OCI-LY7 (cell line): Measurements from ENCODE around the gene PRPF39. TPM values are rescaled to one million over a fixed set of nuclear protein-coding genes. Genes with fewer than 3 reads are reported as not detected.

Source experiments
- BruUV-seq: library from RNA; stranded (reverse); fragments of 400-500 nt; replicated peaks from 2 replicates; lab custom pipeline; 2021; lab: Mats Ljungman, UMichigan
- CTCF ChIA-PET: fragments of 300-600 bp; sonication (Branson Sonifier 250); formaldehyde crosslinking; loops from one replicate; lab custom pipeline; 2022; ENCODE audit warnings: antibody characterized with exemption; ENCODE audit not compliant: unreplicated experiment; lab: Charles Lee
- POLR2A ChIA-PET: fragments of 300-600 bp; sonication (Branson Sonifier 250); formaldehyde crosslinking; loops from one replicate; lab custom pipeline; 2022; ENCODE audit warnings: antibody characterized with exemption; lab: Charles Lee
- DNase-seq: peaks from one replicate; pipeline ENCODE4 v3.0.0-alpha.2; 2015; ENCODE audit warnings: low spot score
- H2AFZ ChIP-seq: fragments of 200-600 bp; sonication (generic), shearing (Covaris generic); 2 replicates; pipeline ENCODE4 v1.6.1; 2014; ENCODE audit warnings: mild to moderate bottlenecking, antibody characterized with exemption, low read length, moderate library complexity
- H3K27ac ChIP-seq: fragments of 200-600 bp; sonication (generic); 2 replicates; pipeline ENCODE4 v1.5.1; 2014; ENCODE audit warnings: mixed run types, low read depth, mild to moderate bottlenecking, moderate library complexity, low read length, inconsistent platforms; ENCODE audit not compliant: poor library complexity, severe bottlenecking
- H3K36me3 ChIP-seq: fragments of 200-600 bp; sonication (generic); 2 replicates; pipeline ENCODE4 v1.6.1; 2014; ENCODE audit warnings: mild to moderate bottlenecking, antibody characterized with exemption, low read length, moderate library complexity, mixed read lengths; ENCODE audit not compliant: insufficient read depth
- H3K4me1 ChIP-seq: fragments of 200-600 bp; sonication (generic); 2 replicates; pipeline ENCODE4 v1.5.1; 2014; ENCODE audit warnings: mild to moderate bottlenecking, low read length; ENCODE audit not compliant: insufficient read depth, poor library complexity, severe bottlenecking
- H3K4me2 ChIP-seq: fragments of 200-600 bp; sonication (generic); 2 replicates; pipeline ENCODE4 v1.6.1; 2014; ENCODE audit warnings: mild to moderate bottlenecking, low read length
- H3K4me3 ChIP-seq: fragments of 200-600 bp; sonication (generic); 2 replicates; pipeline ENCODE4 v1.5.1; 2014; ENCODE audit warnings: mild to moderate bottlenecking, low read depth, low read length; ENCODE audit not compliant: poor library complexity, severe bottlenecking
- H3K79me2 ChIP-seq: fragments of 200-600 bp; sonication (generic); 2 replicates; pipeline ENCODE4 v1.6.1; 2016; ENCODE audit warnings: low read depth, mild to moderate bottlenecking, low read length, moderate library complexity, mixed read lengths; ENCODE audit not compliant: insufficient read depth
- H3K9me2 ChIP-seq: fragments of 200-600 bp; sonication (generic); 2 replicates; pipeline ENCODE4 v1.6.1; 2016; ENCODE audit warnings: mild to moderate bottlenecking, low read length, mixed read lengths; ENCODE audit not compliant: insufficient read depth
- H3K9me3 ChIP-seq: fragments of 200-600 bp; sonication (generic); 2 replicates; pipeline ENCODE4 v1.6.1; 2014; ENCODE audit warnings: mild to moderate bottlenecking, mixed run types, low read length, mixed read lengths
- H4K20me1 ChIP-seq: fragments of 200-600 bp; sonication (generic); 2 replicates; pipeline ENCODE4 v1.6.1; 2014; ENCODE audit warnings: mild to moderate bottlenecking, antibody characterized with exemption, low read length, moderate library complexity, mixed read lengths; ENCODE audit not compliant: insufficient read depth
- CTCF ChIP-seq: fragments of 200-600 bp; sonication (generic); conservative IDR thresholded peaks from 2 replicates; pipeline ENCODE4 v1.5.1; 2014; ENCODE audit warnings: mild to moderate bottlenecking, antibody characterized with exemption, low read length, moderate library complexity, mixed read lengths
- EZH2phosphoT487 ChIP-seq: fragments of 200-600 bp; sonication (generic); IDR thresholded peaks from 2 replicates; pipeline ENCODE4 v1.6.1; 2018; ENCODE audit warnings: low read depth, borderline replicate concordance, mild to moderate bottlenecking, mixed run types, antibody characterized with exemption, low read length, moderate library complexity, mixed read lengths
- intact Hi-C: fragments of 100-400 bp; cut with micrococcal nuclease; formaldehyde crosslinking; loops from one replicate; pipeline ENCODE4 v1.10.0; 2022; ENCODE audit not compliant: unreplicated experiment
- total RNA-seq, 2 experiments: library from RNA; depleted of rRNA in 1 of 2; stranded (reverse); fragments of >200 nt in 1 of 2; shearing (Covaris generic) in 1 of 2; gene quantifications; 2 replicates each; pipeline ENCODE4 v1.2.3, GENCODE V29; 2014 to 2022

The PRPF39 gene
- total RNA-seq, 2 experiments from 2014 or later: 39.5 to 47.8 TPM

GRCh38 chr14:45038256-45038655 lies 45.7 kb upstream of the PRPF39 start:
- no peak for DNase-seq
- H2AFZ ChIP-seq: no peak overlapping the region
- H3K4me2 ChIP-seq: no peak overlapping the region
- POLR2A ChIA-PET: interaction anchor here (0.8 kb wide), 1 partner anchor 23 kb away, joined by 3 read pairs; no protein-coding TSS in a partner anchor
- CTCF ChIA-PET: no interaction called here
- TF ChIP-seq EZH2phosphoT487 (no peak), CTCF (no peak)
- no peak overlapping the region for H3K27ac ChIP-seq
- no peaks in the 10 kb centered on the region for H3K79me2 ChIP-seq
- H3K9me2 ChIP-seq: no peaks in the 10 kb centered on the region
- BruUV-seq: no TSS peak
- H3K9me3 ChIP-seq: peaks cover 18% of the 10 kb centered on the region
- peaks cover 66% of the 10 kb centered on the region for H3K36me3 ChIP-seq
- intact Hi-C loops: no loop called here
- no peak overlapping the region for H3K4me3 ChIP-seq
- no peaks in the 10 kb centered on the region for H3K4me1 ChIP-seq
- H4K20me1 ChIP-seq: no peaks in the 10 kb centered on the region

GRCh38 chr14:45038865-45039264 lies 45.1 kb upstream of the PRPF39 start:
- no peak overlapping the region for H3K4me2 ChIP-seq
- H3K79me2 ChIP-seq: no peaks in the 10 kb centered on the region
- TF ChIP-seq CTCF: no peak
- TF ChIP-seq EZH2phosphoT487: no peak
- H3K9me3 ChIP-seq: peaks cover 18% of the 10 kb centered on the region
- no TSS peak for BruUV-seq
- H3K4me3 ChIP-seq: no peak overlapping the region
- intact Hi-C loops: no loop called here
- peaks cover 63% of the 10 kb centered on the region for H3K36me3 ChIP-seq
- POLR2A ChIA-PET: interaction anchor here (0.8 kb wide), 1 partner anchor 23 kb away, joined by 3 read pairs; no protein-coding TSS in a partner anchor
- H2AFZ ChIP-seq: no peak overlapping the region
- H3K4me1 ChIP-seq: no peaks in the 10 kb centered on the region
- no peaks in the 10 kb centered on the region for H3K9me2 ChIP-seq
- DNase-seq: peak; percentile 19
- CTCF ChIA-PET: no interaction called here
- no peaks in the 10 kb centered on the region for H4K20me1 ChIP-seq
- no peak overlapping the region for H3K27ac ChIP-seq

- H3K27ac ChIP-seq: no peak overlapping the region
- no peaks in the 10 kb centered on the region for H3K79me2 ChIP-seq
- BruUV-seq: no TSS peak
- DNase-seq: no peak
- H3K9me3 ChIP-seq: peaks cover 18% of the 10 kb centered on the region
- H3K4me3 ChIP-seq: no peak overlapping the region
- peaks cover 59% of the 10 kb centered on the region for H3K36me3 ChIP-seq
- ChIA-PET POLR2A (interaction anchor here (0.8 kb wide), 1 partner anchor 24 kb away, joined by 3 read pairs; no protein-coding TSS in a partner anchor), CTCF (no interaction called here)
- intact Hi-C loops: no loop called here
- no peak for TF ChIP-seq CTCF
- no peak for TF ChIP-seq EZH2phosphoT487
- no peaks in the 10 kb centered on the region for H3K4me1 ChIP-seq
- no peaks in the 10 kb centered on the region for H3K9me2 ChIP-seq
- no peak overlapping the region for H2AFZ ChIP-seq
- H4K20me1 ChIP-seq: no peaks in the 10 kb centered on the region
- H3K4me2 ChIP-seq: no peak overlapping the region
Observed at GRCh38 chr14:45039390-45039789, 44.5 kb upstream of the PRPF39 start.
